K562 (cell line): Measurements from ENCODE around the gene MCCC1. TPM values are rescaled to one million over a fixed set of nuclear protein-coding genes. Genes with fewer than 3 reads are reported as not detected.

ENCODE experiments used
- ATAC-seq: fragments of 200-7000 bp; cut with Tn5 transposase; 3 replicates; pipeline ENCODE4 v1.9.1; 2020; ENCODE audit warnings: moderate library complexity
- BruUV-seq: library from RNA; stranded (reverse); fragments of 400-500 nt; replicated peaks from 2 replicates; lab custom pipeline; 2021; lab: Mats Ljungman, UMichigan
- CTCF ChIA-PET: fragments of 300-600 bp; formaldehyde crosslinking; extraction: SDS; loops from one replicate; lab custom pipeline; 2021; ENCODE audit warnings: low intra/inter-chr PET ratio; lab: Yijun Ruan, JAX
- POLR2A ChIA-PET: fragments of 300-600, 350-650 bp; sonication (Branson Sonifier 250); formaldehyde crosslinking; extraction: SDS; loops from one replicate; lab custom pipeline; 2021; ENCODE audit warnings: antibody characterized with exemption, inconsistent platforms; lab: Yijun Ruan, JAX
- DNase-seq, 4 experiments: peaks; one replicate each; pipeline versions ENCODE4 v3.0.0 to v3.0.0-alpha.2; 2011 to 2018; ENCODE audit warnings: low spot score in 3 of 4, mixed read lengths in 3 of 4; ENCODE audit errors: extremely low read depth in 1 of 4
- FAIRE-seq: peaks from 2 replicates; lab custom pipeline; 2011; peaks lifted over from hg19 to GRCh38; lab: Jason Lieb, UNC
- H2AFZ ChIP-seq: 2 replicates; pipeline ENCODE4 v1.6.0; 2011; ENCODE audit warnings: low read depth, low read length, control low read depth, inconsistent platforms
- H3K27ac ChIP-seq: fragments of 200-600 bp; 3 replicates; pipeline ENCODE4 v1.8.0; 2011; ENCODE audit warnings: low read depth, mild to moderate bottlenecking, control low read depth, inconsistent platforms, low read length, moderate library complexity, mixed read lengths; ENCODE audit errors: extremely low read depth
- H3K27me3 ChIP-seq, 2 experiments: fragments of 300-600 bp in 1 of 2; 2 replicates in 1 of 2; 3 replicates in 1 of 2; pipeline versions ENCODE4 v1.6.0 to v1.8.0; 2011; ENCODE audit warnings: inconsistent platforms in 2 of 2, low read length in 2 of 2, mild to moderate bottlenecking in 1 of 2, mixed read lengths in 1 of 2, moderate library complexity in 1 of 2; ENCODE audit not compliant: control insufficient read depth in 2 of 2, insufficient read depth in 2 of 2
- H3K36me3 ChIP-seq: fragments of 300-600 bp; 3 replicates; pipeline ENCODE4 v1.8.0; 2011; ENCODE audit warnings: mild to moderate bottlenecking, low read length, inconsistent platforms; ENCODE audit not compliant: control insufficient read depth, insufficient read depth
- H3K4me1 ChIP-seq, 2 experiments: fragments of 200-600 bp in 1 of 2; replicated peaks in 1 of 2; 2 replicates in 1 of 2; 3 replicates in 1 of 2; pipeline versions ENCODE4 v1.5.1 to v1.8.0; 2011; ENCODE audit warnings: inconsistent platforms in 2 of 2, low read length in 2 of 2, mild to moderate bottlenecking in 1 of 2, mixed read lengths in 1 of 2, moderate library complexity in 1 of 2; ENCODE audit not compliant: control insufficient read depth in 2 of 2, insufficient read depth in 2 of 2
- H3K4me2 ChIP-seq: 2 replicates; pipeline ENCODE4 v1.6.1; 2011; ENCODE audit warnings: low read length, control low read depth, inconsistent platforms, mixed read lengths; ENCODE audit not compliant: insufficient read depth
- H3K4me3 ChIP-seq: fragments of 200-600 bp; sonication (generic), shearing (Covaris generic); 2 replicates; pipeline ENCODE4 v1.5.1; 2016; ENCODE audit warnings: control low read depth, inconsistent platforms
- H3K79me2 ChIP-seq: fragments of 200-600 bp; 3 replicates; pipeline ENCODE4 v1.8.0; 2011; ENCODE audit warnings: low read length, inconsistent platforms; ENCODE audit not compliant: control insufficient read depth, insufficient read depth
- H3K9ac ChIP-seq, 2 experiments: 2 replicates each; pipeline versions ENCODE4 v1.6.0 to v1.6.1; 2011; ENCODE audit warnings: low read depth in 2 of 2, low read length in 2 of 2, control low read depth in 1 of 2, inconsistent platforms in 1 of 2, mild to moderate bottlenecking in 1 of 2, mixed read lengths in 1 of 2; ENCODE audit not compliant: insufficient read depth in 1 of 2
- H3K9me1 ChIP-seq: one replicate; pipeline ENCODE4 v1.6.0; 2011; ENCODE audit warnings: inconsistent platforms, mild to moderate bottlenecking, low read length, moderate library complexity; ENCODE audit not compliant: control insufficient read depth, insufficient read depth
- H3K9me3 ChIP-seq: replicated peaks from 2 replicates; pipeline ENCODE4 v1.5.1; 2011; ENCODE audit warnings: low read depth, low read length, inconsistent platforms; ENCODE audit not compliant: control insufficient read depth, insufficient read depth
- H4K20me1 ChIP-seq: replicated peaks from 2 replicates; pipeline ENCODE4 v1.6.1; 2011; ENCODE audit warnings: low read length, inconsistent platforms, mixed read lengths; ENCODE audit not compliant: control insufficient read depth, insufficient read depth
- ARID4B ChIP-seq: sonication (generic); formaldehyde crosslinking; IDR thresholded peaks from 2 replicates; pipeline ENCODE4 v1.8.0; 2022; ENCODE audit warnings: mild to moderate bottlenecking, missing genetic modification reagents
- C11orf30 ChIP-seq: fragments of 450-650 bp; IDR thresholded peaks from 2 replicates; pipeline ENCODE4 v1.6.1; 2016; ENCODE audit warnings: low read depth, mild to moderate bottlenecking
- MAFF ChIP-seq: IDR thresholded peaks from 2 replicates; pipeline ENCODE4 v1.6.1; 2012; ENCODE audit warnings: low read length, improper control_type of control experiment
- MAFG ChIP-seq: fragments of 450-650 bp; conservative IDR thresholded peaks from 2 replicates; pipeline ENCODE4 v1.6.1; 2016; ENCODE audit warnings: missing genetic modification characterization, missing compliant biosample characterization
- MAFK ChIP-seq: IDR thresholded peaks from 2 replicates; pipeline ENCODE4 v1.6.1; 2011; ENCODE audit warnings: low read length, improper control_type of control experiment
- RBM39 ChIP-seq: fragments of 200-400 bp; formaldehyde crosslinking; optimal IDR thresholded peaks from 2 replicates; pipeline ENCODE3; 2018; ENCODE audit warnings: low read depth, low read length
- ZNF239 ChIP-seq: fragments of 250-450 bp; sonication (Bioruptor Pico); IDR thresholded peaks from 2 replicates; pipeline ENCODE4 v1.4.0; 2020; ENCODE audit warnings: mild to moderate bottlenecking
- ZNF316 ChIP-seq: fragments of 450-650 bp; IDR thresholded peaks from 2 replicates; pipeline ENCODE4 v1.6.1; 2016
- WGBS: fragments of 100-300 bp; shearing (Covaris generic); methylation state at CpG from one replicate; pipeline ENCODE4 v1.1.6; 2016; ENCODE audit warnings: low coverage, mixed read lengths; ENCODE audit not compliant: insufficient coverage; ENCODE audit errors: missing lambda C conversion rate; 5-methylcytosine and 5-hydroxymethylcytosine counted together
- in situ Hi-C: fragments of 300-500 bp; cut with MboI; formaldehyde crosslinking; loops from 4 replicates; pipeline ENCODE4 v1.15.0; 2018; ENCODE audit warnings: inconsistent platforms, mixed read lengths
- intact Hi-C: fragments of 100-400 bp; cut with micrococcal nuclease; formaldehyde crosslinking; loops from 2 replicates; pipeline ENCODE4 v1.14.2; 2022
- polyA plus RNA-seq, 8 experiments: library from polyadenylated mRNA; depleted of rRNA in 4 of 8; stranded (reverse) in 5 of 8; unstranded in 3 of 8; fragments of >200 nt; fragmentation: Nextera tagmentation in 2 of 8; fragmentation: Illumina TruSeq in 1 of 8; extraction: Ambion mirVana in 2 of 8; extraction: Trizol in 1 of 8; gene quantifications; 2 replicates each; pipeline versions ENCODE4 v1.2.1 to v1.2.3, GENCODE V29; 2011 to 2014; ENCODE audit warnings: inconsistent platforms in 1 of 8, missing spikeins in 1 of 8
- total RNA-seq, 7 experiments: library from RNA; depleted of rRNA in 6 of 7; stranded (reverse); fragments of >200 nt in 6 of 7; fragmentation: Illumina TruSeq in 2 of 7; extraction: Trizol in 2 of 7; gene quantifications; 2 replicates each; pipeline versions ENCODE4 v1.2.1 to v1.2.3, GENCODE V29; 2011 to 2021; ENCODE audit warnings: low replicate concordance in 1 of 7

The MCCC1 gene
- total and polyA plus RNA-seq, 9 of the 15 experiments (the other 6 are each of a cell fraction or from before 2014, with no cell fraction given), result 13.7 to 26.9 (median 23.0) TPM

- TF ChIP-seq ARID4B (CRISPR knock-in tag), result no peak
Measured at GRCh38 chr3:183144363-183144762, 45.1 kb upstream of the MCCC1 start (continued).

- no peaks in the 10 kb centered on the region for H3K79me2 ChIP-seq
- ChIA-PET CTCF (no interaction called here), POLR2A (interaction anchor here (0.6 to 1.2 kb wide), 3 partner anchors 9 to 623 kb away, joined by 3 to 4 read pairs (median 3); no protein-coding TSS in a partner anchor)
- H3K4me1 ChIP-seq, result no peaks in the 10 kb centered on the region
- no peaks in the 10 kb centered on the region for H3K9me3 ChIP-seq
- ATAC-seq (peak; percentile 36; the same call in 1 of the 3 replicates), FAIRE-seq (no peak), DNase-seq (no peak)
- BruUV-seq, result no TSS peak
- H3K27me3 ChIP-seq, result peaks cover 8 to 23% of the 10 kb centered on the region in 2 experiments; a peak in 3 of 5 replicates
- H4K20me1 ChIP-seq, result no peaks in the 10 kb centered on the region
- in situ Hi-C loops (loop anchor here (25.0 kb wide), 1 partner anchor 620 kb away; no protein-coding TSS in a partner anchor), intact Hi-C loops (no loop called here)
- H3K4me2 ChIP-seq, result no peak overlapping the region
- TF ChIP-seq RBM39 (no peak), MAFF (peak; percentile 75), MAFG (tag) (peak; percentile 58), ZNF316 (peak; percentile 77), MAFK (peak; percentile 69), ZNF239 (CRISPR knock-in tag) (no peak), C11orf30 (peak; percentile 71)
- no peaks in the 10 kb centered on the region for H3K9me1 ChIP-seq
- no peaks in the 10 kb centered on the region for H3K36me3 ChIP-seq
- H3K9ac ChIP-seq, result no peak overlapping the region
- no peak overlapping the region for H3K4me3 ChIP-seq
- 6% methylated on average over 11 of the region's 11 CpGs for WGBS
- H3K27ac ChIP-seq, result no peak overlapping the region
- H2AFZ ChIP-seq, result 0 out of 2 replicates have a peak overlapping the region, but pooled peaks have one; percentile 17
Measured at GRCh38 chr3:183142199-183142598, 42.9 kb upstream of the MCCC1 start.
